GM18526 (cell line): Measurements from ENCODE around the gene CACNB4.

Experiments
- POLR2A ChIP-seq: IDR thresholded peaks from 3 replicates; pipeline ENCODE4 v1.6.1; 2011; ENCODE audit not compliant: insufficient read length; ENCODE audit errors: extremely low read depth

The CACNB4 gene

DNA sequence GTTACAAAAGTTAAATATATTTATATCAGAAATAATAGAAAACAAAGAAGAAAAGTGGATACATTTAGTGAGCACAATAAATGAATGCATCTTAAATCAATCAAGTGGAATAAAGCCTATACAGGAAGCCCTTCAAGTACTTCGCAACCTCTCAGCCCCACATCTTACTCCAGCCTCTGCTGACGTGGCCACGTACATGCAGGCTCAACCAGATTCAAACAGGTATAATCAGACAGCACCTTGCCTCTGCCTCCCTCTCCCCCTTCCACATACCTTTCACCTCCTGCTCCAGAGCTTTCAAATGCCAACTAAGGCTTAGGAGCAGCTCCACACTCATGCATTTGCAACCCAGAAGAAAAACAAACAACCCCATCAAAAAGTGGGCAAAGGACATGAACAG, 32.9 kb downstream of the CACNB4 start:
- no peak for TF ChIP-seq POLR2A

DNA sequence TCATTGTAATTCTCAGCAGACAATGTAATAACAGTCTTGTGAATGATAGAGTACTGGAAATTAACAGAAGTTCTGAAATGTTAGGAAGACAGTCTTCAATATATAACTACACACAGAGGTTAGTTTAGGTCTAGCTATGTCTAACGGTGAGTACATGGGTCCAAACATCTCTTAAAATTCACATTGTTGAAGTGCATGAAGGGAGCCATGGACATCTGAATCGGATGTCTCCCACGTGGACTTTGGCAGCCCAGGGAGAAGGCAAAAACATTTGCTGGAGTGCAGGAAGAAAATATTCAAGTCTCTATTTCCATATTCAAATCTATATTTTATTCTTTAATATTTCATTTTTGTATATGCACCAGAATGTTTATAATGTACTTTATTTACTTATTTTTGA, 34.8 kb downstream of the CACNB4 start:
- TF ChIP-seq POLR2A: no peak

DNA sequence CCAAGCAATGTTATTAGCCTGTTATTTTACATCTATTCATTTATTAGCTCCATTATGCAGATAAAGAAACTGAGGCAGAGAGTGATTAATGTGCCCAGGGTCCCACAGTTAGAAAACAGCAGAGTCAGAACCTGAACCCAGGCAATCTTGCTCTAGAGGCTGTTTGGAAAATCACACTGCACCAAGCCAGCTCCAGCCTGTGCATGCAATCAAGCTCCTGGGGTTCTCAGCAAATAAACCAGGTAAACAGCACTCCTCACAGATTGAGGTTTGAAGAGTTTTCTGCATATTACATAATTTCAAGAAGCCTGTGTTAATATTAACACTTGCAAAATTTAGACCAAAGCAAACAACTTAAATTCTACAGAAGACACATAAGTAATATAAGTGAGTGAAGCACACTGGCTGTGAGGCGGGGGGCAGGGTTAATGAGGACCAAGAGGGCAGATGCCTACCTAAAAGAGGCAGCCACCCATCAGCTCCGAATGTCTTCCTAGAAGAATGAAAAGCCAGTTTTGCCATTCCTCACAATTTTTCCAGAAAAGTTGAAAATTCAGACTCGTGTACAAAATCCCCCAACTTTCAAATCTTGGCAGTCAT, 35.4 kb downstream of the CACNB4 start:
- TF ChIP-seq POLR2A: no peak

DNA sequence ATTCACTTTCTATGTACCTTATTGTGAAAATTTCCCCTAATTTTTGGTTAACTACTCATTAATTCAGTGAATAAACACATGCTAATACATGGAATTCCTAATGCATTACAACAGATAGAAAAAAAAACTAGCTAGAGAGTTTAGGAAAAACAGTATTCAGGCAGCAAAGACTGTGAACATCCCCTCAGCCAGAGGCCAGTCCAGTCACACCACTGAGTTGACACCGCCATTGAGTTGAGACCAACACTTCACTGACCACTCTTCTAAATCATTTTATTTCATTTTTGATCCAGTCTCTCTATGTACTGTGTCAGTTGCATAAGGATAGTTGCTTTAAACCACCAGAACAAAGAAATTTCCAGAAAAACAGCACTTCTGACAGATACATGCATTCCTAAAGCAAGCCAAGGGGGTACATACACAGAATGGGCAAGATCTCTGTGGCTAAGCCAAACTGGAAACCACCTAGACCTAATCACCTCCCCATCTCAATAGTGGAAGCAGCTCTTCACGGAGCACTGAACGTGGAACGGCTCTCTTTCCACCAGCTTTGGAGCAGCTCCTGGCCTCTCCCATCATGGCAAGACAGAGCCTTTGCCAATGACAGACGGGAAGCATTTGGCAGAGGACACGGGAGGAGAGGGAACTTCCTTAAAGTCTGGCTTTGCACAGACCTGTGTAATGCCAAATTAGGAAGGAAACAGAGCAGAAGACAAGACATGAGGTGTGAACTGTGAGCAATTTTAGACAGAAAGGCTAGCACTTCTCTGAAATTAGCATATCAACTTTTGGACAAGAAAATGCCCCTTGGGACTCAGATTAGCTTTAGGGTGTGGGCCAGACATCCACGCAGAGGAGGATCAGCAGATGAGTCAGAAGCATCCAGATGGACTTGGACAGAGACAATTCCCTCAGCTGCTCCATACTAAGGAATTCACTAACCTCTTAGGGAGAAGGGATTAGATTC, 36.4 kb downstream of the CACNB4 start:
- TF ChIP-seq POLR2A: no peak

DNA sequence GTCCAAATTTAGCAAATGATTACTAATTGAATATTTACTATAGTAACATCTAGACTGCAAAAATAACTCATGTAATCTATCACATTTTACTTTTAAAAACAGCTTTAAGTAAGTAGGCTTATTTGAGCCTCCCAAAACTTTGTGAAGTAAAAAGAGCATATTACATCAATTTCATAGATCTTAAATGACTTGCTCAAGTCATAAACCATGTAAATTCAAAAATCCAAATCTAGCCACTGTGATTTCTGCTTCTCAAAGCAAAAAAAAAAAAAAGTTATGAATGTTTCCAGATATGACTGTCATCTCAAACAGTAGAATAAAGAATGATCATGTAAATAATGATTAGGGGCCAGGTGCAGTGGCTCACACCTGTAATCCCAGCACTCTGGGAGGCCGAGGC, 37.5 kb downstream of the CACNB4 start:
- no peak for TF ChIP-seq POLR2A

DNA sequence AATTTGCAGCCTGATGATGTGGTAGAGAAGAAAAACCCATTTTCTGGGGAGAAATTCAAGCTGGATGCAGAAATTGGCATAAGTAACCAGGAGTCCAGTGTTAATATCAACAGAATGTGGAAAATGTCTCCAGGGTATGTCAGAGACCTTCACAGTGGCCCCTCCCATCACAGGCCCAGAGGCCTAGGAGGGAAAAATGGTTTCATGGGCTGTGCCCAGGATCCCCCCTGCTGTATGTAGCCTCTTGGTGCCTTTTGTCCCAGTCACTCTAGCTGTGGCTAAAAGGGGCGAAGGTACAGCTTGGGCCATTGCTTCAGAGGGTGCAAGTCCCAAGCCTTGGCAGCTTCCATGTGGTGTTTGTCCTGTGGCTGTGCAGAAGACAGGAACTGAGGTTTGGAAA, 40.2 kb downstream of the CACNB4 start:
- no peak for TF ChIP-seq POLR2A

DNA sequence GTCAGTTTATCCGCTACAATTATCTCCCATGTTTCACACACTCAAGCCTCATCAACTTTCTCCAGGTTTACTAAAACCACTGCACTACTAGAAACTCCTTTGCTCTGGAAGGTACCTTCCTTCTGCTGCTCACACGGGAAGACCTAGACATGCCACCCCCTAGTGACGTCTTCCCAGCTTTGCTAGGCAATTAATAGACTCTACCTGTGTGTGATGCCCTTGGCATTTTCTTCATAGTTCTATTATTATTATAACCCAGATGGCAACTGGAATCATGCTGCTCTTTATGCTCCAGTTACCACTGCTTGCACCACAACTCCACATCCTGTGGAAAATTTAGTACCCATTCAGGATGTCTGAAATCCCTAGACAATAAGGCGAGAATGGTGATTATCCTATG, 42.4 kb downstream of the CACNB4 start:
- no peak for TF ChIP-seq POLR2A

DNA sequence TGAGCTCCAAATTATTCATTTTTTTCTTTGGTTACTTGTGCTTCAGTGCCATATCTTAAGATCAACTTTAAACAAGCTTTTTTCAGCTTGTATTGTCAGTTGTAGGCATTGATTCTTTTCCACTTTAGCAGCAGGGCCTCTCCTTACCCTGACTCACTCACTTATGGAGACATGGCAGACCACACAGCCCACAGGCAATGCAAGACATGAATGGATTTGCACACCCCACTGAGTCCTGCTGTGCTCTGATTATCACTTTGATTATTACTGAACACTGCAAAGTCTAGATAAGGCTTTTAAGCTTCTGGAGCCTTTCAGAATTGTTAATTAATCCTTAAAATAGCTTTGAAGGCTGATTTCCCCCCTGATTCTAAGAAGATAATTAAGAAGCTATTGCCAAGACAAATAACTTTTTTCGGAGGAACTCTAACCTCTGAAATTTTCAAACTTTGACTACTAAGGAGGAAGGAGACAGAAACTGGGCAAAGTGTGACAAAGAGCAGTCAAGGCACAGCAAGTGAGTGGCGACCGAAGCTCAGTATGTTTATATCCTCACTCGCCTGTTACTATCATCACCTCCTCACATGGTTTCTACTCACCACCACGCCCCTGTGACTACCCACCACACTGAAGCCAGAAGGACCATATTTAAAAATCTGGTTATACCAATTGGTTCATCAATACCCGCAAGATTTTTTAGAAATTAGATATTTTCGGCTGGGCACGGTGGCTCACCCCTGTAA, 43.3 kb downstream of the CACNB4 start:
- no peak for TF ChIP-seq POLR2A

DNA sequence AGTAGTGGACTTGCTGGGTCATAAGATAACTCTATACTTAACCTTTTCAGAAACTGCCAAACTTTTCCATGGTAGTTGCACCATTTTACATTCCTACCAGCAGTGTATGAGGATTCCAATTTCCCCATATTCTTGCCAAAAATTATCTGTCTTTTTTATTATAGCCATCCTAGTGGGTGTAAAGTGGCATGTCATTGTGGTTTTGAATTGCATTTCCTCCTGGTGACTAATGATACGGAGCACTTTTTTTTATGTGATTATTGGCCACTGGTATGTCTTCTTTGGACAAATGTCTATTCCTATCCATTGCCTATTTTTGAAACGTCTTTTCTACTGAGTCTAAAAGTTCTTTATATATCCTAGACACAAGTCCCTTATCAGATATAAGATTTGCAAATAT, 44.3 kb downstream of the CACNB4 start:
- no peak for TF ChIP-seq POLR2A

DNA sequence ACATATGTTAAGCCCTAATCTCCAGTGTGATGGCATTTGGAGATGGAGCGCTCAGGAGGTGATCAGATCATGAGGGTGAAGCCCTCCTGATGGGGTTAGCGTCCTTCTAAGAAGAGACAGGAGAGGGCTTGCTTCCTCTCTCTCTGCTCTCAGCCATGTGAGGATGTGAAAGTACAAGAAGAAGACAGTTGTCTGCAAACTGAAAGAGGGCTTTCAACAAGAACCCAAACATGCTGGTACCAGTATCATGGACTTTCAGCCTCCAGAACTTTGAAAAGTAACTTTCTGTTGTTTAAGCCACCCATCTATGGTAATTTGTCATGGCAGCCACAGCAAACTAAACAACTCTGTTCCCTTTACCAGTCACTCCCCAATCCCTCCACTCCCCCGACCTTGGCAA, 47.4 kb downstream of the CACNB4 start:
- no peak for TF ChIP-seq POLR2A

DNA sequence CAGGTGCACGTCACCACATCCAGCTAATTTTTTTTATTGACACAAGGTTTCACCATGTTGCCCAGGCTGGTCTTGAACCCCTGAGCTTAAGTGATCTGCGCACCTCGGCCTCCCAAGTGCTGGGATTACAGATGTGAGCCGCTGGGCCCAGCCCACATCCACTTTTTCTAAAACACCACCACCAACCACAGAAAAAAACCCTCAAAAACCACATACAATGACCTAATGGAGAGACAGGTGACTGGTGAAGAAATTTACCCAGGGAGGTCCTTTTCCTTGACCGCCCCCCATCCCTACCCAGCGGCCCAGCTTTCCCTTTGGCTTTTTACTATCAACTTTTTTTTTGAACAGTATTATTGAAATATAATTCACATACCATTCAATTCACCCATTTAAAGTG, 47.9 kb downstream of the CACNB4 start:
- TF ChIP-seq POLR2A: no peak

DNA sequence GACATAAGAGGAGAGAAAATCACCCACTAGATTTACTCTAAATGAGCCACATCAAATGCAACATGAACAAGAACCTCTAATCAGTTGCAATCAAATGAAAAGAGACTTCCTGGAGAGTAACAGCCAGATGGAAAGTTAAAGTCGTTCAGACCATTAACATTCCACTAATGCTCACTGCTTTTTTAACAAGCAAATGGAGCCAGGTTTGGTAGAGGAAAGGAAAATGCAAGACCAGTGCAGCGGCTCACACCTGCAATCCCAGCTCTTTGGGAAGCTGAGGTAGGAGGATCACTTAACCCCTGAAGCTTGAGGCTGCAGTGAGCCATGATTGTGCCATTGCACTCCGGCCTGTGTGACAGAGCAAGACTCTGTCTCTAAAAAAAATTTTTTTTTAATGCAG, 48.5 kb downstream of the CACNB4 start:
- TF ChIP-seq POLR2A: no peak

DNA sequence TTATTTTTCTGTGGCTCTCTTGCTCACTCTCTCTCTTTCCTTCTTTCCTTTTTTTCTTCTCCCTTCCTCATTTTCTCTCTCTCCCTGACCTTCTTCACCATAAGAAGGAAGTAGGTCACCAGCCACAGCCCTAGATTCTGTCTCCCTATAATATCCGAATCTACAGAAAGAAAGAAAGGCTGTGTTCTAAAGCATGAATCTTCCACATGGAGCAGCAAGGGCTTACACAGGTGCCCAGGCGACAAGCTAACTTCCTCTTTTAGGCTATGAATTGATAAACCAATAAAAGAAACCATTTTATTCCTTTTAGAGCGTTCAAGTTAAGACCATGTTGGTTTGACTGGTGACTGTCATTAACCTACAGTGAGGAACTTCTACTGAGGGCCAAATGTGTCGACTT, 49.3 kb downstream of the CACNB4 start:
- no peak for TF ChIP-seq POLR2A

DNA sequence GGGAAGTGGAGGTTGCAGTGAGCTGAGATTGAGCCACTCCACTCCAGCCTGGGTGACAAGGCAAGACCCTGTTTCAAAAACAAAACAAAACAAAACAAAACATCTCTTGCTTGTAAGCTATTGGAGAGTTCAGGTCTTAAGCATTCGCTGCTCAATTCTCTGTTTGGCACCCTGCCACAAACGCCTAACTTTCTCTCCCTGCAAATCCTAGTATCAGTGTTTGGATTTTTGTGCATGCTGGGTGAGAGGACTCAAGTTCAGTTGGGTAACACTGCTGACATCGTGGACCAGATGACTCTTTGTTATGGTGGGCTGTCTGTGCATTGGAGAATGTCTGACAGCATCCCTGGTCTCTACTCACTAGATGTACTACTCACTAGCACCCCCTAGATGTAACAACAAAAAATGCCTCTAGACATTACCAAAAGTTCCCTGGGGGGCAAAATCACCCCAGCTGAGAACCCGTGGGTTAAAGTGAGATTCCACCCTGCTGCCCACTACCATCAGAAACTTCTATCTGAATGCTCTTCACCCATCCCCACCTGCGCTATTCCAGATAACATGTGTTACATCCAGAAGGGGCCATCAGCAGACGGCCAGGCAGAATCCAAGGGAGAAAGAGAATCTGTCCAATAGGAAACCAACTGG, 50.9 kb downstream of the CACNB4 start:
- no peak for TF ChIP-seq POLR2A

DNA sequence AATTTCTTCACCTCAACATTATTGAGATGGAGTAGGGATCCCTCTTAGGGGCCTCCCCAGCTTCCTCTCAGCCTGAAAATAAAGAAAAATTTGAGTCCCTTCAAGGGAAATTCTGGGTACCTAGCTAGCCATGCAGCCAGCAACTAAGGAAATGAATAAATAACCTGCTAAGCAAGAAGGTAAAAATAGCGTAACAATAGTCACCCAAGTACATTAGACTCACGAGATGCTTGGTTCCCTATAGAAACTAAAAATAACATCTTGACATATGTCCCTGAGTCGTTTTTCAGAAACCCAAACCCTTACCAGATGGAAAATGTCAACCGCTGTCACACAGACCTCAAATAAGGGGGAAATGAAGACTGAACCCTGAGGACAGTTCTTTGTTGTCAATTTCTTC, 51.9 kb downstream of the CACNB4 start:
- TF ChIP-seq POLR2A: no peak
